Right cardiac atrium (tissue), 5 donors: Measurements from ENCODE around the gene ADRA2A. TPM values are rescaled to one million over a fixed set of nuclear protein-coding genes. Genes with fewer than 3 reads are reported as not detected.

ENCODE experiments used
- ATAC-seq, 2 donors: fragments of 200-7000 bp; cut with Tn5 transposase; one replicate each; pipeline versions ENCODE4 v1.8.0 to v1.9.1; 2020; ENCODE audit warnings: moderate library complexity in 2 of 2, mild to moderate bottlenecking in 1 of 2
- DNase-seq, 3 donors: peaks; one replicate each; pipeline ENCODE4 v3.0.0-alpha.2; 2020
- H3K27ac ChIP-seq: one replicate; pipeline ENCODE4 v1.5.1; 2013; ENCODE audit warnings: mild to moderate bottlenecking, low read length, control low read depth, moderate library complexity
- H3K27me3 ChIP-seq: one replicate; pipeline ENCODE4 v1.6.1; 2013; ENCODE audit not compliant: control insufficient read depth, insufficient read depth
- H3K4me1 ChIP-seq: one replicate; pipeline ENCODE4 v1.6.1; 2013; ENCODE audit warnings: low read length; ENCODE audit not compliant: control insufficient read depth, insufficient read depth
- H3K4me3 ChIP-seq: one replicate; pipeline ENCODE4 v1.5.1; 2013; ENCODE audit warnings: low read length, control low read depth
- H3K9me3 ChIP-seq: one replicate; pipeline ENCODE4 v1.6.1; 2013; ENCODE audit warnings: low read length; ENCODE audit not compliant: control insufficient read depth
- WGBS: extraction: QIAGEN DNeasy Blood & Tissue Kit; methylation state at CpG from one replicate; pipeline ENCODE4 v1.1.7; 2013; 5-methylcytosine and 5-hydroxymethylcytosine counted together
- intact Hi-C, 4 donors: fragments of 100-400 bp; cut with DNase I; formaldehyde crosslinking; loops; one replicate each; pipeline versions ENCODE4 v1.11.0 to v1.14.0; 2022 to 2023
- polyA plus RNA-seq: library from polyadenylated mRNA; stranded (reverse); fragments of 200-250 nt; gene quantifications from one replicate; pipeline ENCODE4 v1.2.3, GENCODE V29; 2013
- total RNA-seq, 4 donors: library from RNA; stranded (reverse); fragmentation: NEBNext Ultra II Directional; extraction: Animal tissue kit (Norgen Biotek cat#: 25700); gene quantifications; one replicate each; pipeline ENCODE4 v1.2.1, GENCODE V29; 2021
- donor health status: healthy with polysubstance abuse.
- donor health status: DM: no; HTN: yes; CAD: no.
- donor health status: DM: no; HTN: no; CAD: no.
- donor health status: DM: no; HTN: yes; CAD: no; lungs with severe emphysema.
- donor health status: DM: yes; HTN: yes; CAD: no.

ADRA2A gene
- total and polyA plus RNA-seq, 5 donors: 0.41 to 0.86 (median 0.74) TPM

GRCh38 chr10:111125102-111125501, 48.3 kb downstream of the ADRA2A start:
- peaks cover 2% of the 10 kb centered on the region for H3K9me3 ChIP-seq
- H3K4me3 ChIP-seq: no peak overlapping the region
- no peak overlapping the region for H3K27ac ChIP-seq
- no peaks in the 10 kb centered on the region for H3K27me3 ChIP-seq
- H3K4me1 ChIP-seq: no peaks in the 10 kb centered on the region
- ATAC-seq (no peak), DNase-seq (no peak)
- WGBS: 81% methylated on average over 2 of the region's 2 CpGs
- intact Hi-C loops: no loop called here

- H3K4me1 ChIP-seq: no peaks in the 10 kb centered on the region
- intact Hi-C loops: no loop called here
- 60% methylated on average over 2 of the region's 2 CpGs for WGBS
- peaks cover 2% of the 10 kb centered on the region for H3K9me3 ChIP-seq
- ATAC-seq (no peak), DNase-seq (no peak)
- H3K27me3 ChIP-seq: no peaks in the 10 kb centered on the region
- no peak overlapping the region for H3K4me3 ChIP-seq
- H3K27ac ChIP-seq: no peak overlapping the region
Measured at GRCh38 chr10:111126077-111126476, 49.2 kb downstream of the ADRA2A start.

GRCh38 chr10:111127081-111127848, 50.4 kb downstream of the ADRA2A start:
- intact Hi-C loops: no loop called here
- no peak for DNase-seq
- no peak overlapping the region for H3K4me3 ChIP-seq
- 52% methylated on average over 5 of the region's 5 CpGs for WGBS
- H3K4me1 ChIP-seq: no peaks in the 10 kb centered on the region
- H3K27me3 ChIP-seq: no peaks in the 10 kb centered on the region
- no peak for ATAC-seq
- peaks cover 2% of the 10 kb centered on the region for H3K9me3 ChIP-seq
- H3K27ac ChIP-seq: no peak overlapping the region

- 61% methylated on average over 15 of the region's 15 CpGs for WGBS
- Histone ChIP-seq H3K4me1 (no peaks in the 10 kb centered on the region), H3K27ac (no peak overlapping the region), H3K27me3 (no peaks in the 10 kb centered on the region), H3K9me3 (peaks cover 2% of the 10 kb centered on the region), H3K4me3 (no peak overlapping the region)
- ATAC-seq (peak in 1 of 2 donors; percentile 57), DNase-seq (no peak)
- intact Hi-C loops: no loop called here
Measured at GRCh38 chr10:111128331-111129180, 51.7 kb downstream of the ADRA2A start.

GRCh38 chr10:111129363-111129762, 52.5 kb downstream of the ADRA2A start:
- Histone ChIP-seq H3K4me3 (no peak overlapping the region), H3K27ac (no peak overlapping the region), H3K4me1 (no peaks in the 10 kb centered on the region), H3K27me3 (no peaks in the 10 kb centered on the region), H3K9me3 (peaks cover 2% of the 10 kb centered on the region)
- intact Hi-C loops: no loop called here
- no peak for DNase-seq
- WGBS: 68% methylated on average over 6 of the region's 6 CpGs
- ATAC-seq: no peak

GRCh38 chr10:111130471-111130870, 53.6 kb downstream of the ADRA2A start:
- intact Hi-C loops: no loop called here
- peaks cover 2% of the 10 kb centered on the region for H3K9me3 ChIP-seq
- H3K4me3 ChIP-seq: no peak overlapping the region
- DNase-seq: no peak
- no peaks in the 10 kb centered on the region for H3K4me1 ChIP-seq
- H3K27ac ChIP-seq: no peak overlapping the region
- 71% methylated on average over 5 of the region's 5 CpGs for WGBS
- no peaks in the 10 kb centered on the region for H3K27me3 ChIP-seq
- no peak for ATAC-seq

Other genes with a start within 250 kb of the ADRA2A start
- 10 to 100 TPM; 61.5 to 82.7 (median 76.2) TPM for gene PDCD4, start 205.1 kb upstream of the ADRA2A start, total RNA-seq
- 39.8 TPM for gene PDCD4, start 205.1 kb upstream of the ADRA2A start, polyA plus RNA-seq
- 10 to 100 TPM; 24.5 to 27.8 (median 26.9) TPM for gene BBIP1, start 157.8 kb upstream of the ADRA2A start, total RNA-seq
- 30.0 TPM for gene BBIP1, start 157.8 kb upstream of the ADRA2A start, polyA plus RNA-seq
- gene SHOC2, start 157.4 kb upstream of the ADRA2A start, total RNA-seq: 10 to 100 TPM; 49.4 to 60.7 (median 52.1) TPM
- gene SHOC2, start 157.4 kb upstream of the ADRA2A start, polyA plus RNA-seq: 24.8 TPM